Fibroblast of skin of abdomen (primary cell): ENCODE measurements around the gene KANSL1.

Source experiments
- DNase-seq: peaks from one replicate; pipeline ENCODE4 v3.0.0-alpha.2; 2013

Gene KANSL1

GRCh38 chr17:45998987-45999899 is 194.0 kb downstream of the KANSL1 start, which contains the start of gene STH:
TSS of gene STH (plus strand) at chr17:45999250. CDS start at chr17:45999280, 30 bp downstream.
- DNase-seq: no peak

GRCh38 chr17:45997624-45998023 is 195.6 kb downstream of the KANSL1 start:
- DNase-seq: peak; percentile 31

- DNase-seq: no peak
These were observed 196.1 kb downstream of the KANSL1 start for GRCh38 chr17:45997166-45997565.

- no peak for DNase-seq
These were observed 196.8 kb downstream of the KANSL1 start for GRCh38 chr17:45996282-45996937.

- DNase-seq: no peak
These were observed 197.5 kb downstream of the KANSL1 start for GRCh38 chr17:45995627-45996270.

GRCh38 chr17:45994987-45995386 is 198.2 kb downstream of the KANSL1 start:
- no peak for DNase-seq

- DNase-seq: no peak
These were observed 199.1 kb downstream of the KANSL1 start for GRCh38 chr17:45993962-45994627.

- DNase-seq: no peak
These were observed 200.3 kb downstream of the KANSL1 start for GRCh38 chr17:45992904-45993303.

- no peak for DNase-seq
These were observed 201.1 kb downstream of the KANSL1 start for GRCh38 chr17:45992175-45992574.

GRCh38 chr17:45991341-45991740 is 201.9 kb downstream of the KANSL1 start:
- no peak for DNase-seq

GRCh38 chr17:45990886-45991285 is 202.3 kb downstream of the KANSL1 start:
- no peak for DNase-seq

GRCh38 chr17:45989759-45990158 is 203.5 kb downstream of the KANSL1 start:
- DNase-seq: no peak

GRCh38 chr17:45987706-45988105 is 205.5 kb downstream of the KANSL1 start:
- DNase-seq: no peak

GRCh38 chr17:45986056-45986455 is 207.2 kb downstream of the KANSL1 start:
- no peak for DNase-seq

GRCh38 chr17:45985447-45985846 is 207.8 kb downstream of the KANSL1 start:
- DNase-seq: no peak

GRCh38 chr17:45984368-45984767 is 208.9 kb downstream of the KANSL1 start:
- no peak for DNase-seq

GRCh38 chr17:45983614-45984310 is 209.5 kb downstream of the KANSL1 start:
- DNase-seq: no peak

- DNase-seq: no peak
These were observed 210.2 kb downstream of the KANSL1 start for GRCh38 chr17:45982791-45983613.

GRCh38 chr17:45981306-45981705 is 211.9 kb downstream of the KANSL1 start:
- no peak for DNase-seq

GRCh38 chr17:45980855-45981254 is 212.4 kb downstream of the KANSL1 start:
- no peak for DNase-seq
